A673 (cell line): Measurements from ENCODE around the gene C20orf204. TPM values are rescaled to one million over a fixed set of nuclear protein-coding genes. Genes with fewer than 3 reads are reported as not detected.

Source experiments
- BruUV-seq: library from RNA; stranded (reverse); fragments of 400-500 nt; replicated peaks from 2 replicates; lab custom pipeline; 2021; lab: Mats Ljungman, UMichigan
- CTCF ChIA-PET: fragments of 300-600 bp; sonication (Branson Sonifier 250); formaldehyde crosslinking; loops from one replicate; lab custom pipeline; 2022; ENCODE audit warnings: antibody characterized with exemption; lab: Charles Lee
- POLR2A ChIA-PET: fragments of 300-600 bp; sonication (Branson Sonifier 250); formaldehyde crosslinking; loops from one replicate; lab custom pipeline; 2022; ENCODE audit warnings: antibody characterized with exemption; ENCODE audit not compliant: low non-redundant PET; lab: Charles Lee
- DNase-seq: peaks from one replicate; pipeline ENCODE4 v3.0.0-alpha.2; 2015; ENCODE audit warnings: low spot score
- H3K27ac ChIP-seq: fragments of 200-600 bp; sonication (generic); 2 replicates; pipeline ENCODE4 v1.5.1; 2016; ENCODE audit warnings: mixed run types, low read depth, mild to moderate bottlenecking, mixed read lengths, antibody characterized with exemption, low read length; ENCODE audit not compliant: poor library complexity, severe bottlenecking
- H3K27me3 ChIP-seq: fragments of 200-600 bp; sonication (generic); replicated peaks from 2 replicates; pipeline ENCODE4 v1.6.1; 2017; ENCODE audit warnings: mixed run types, low read depth, mild to moderate bottlenecking, mixed read lengths, antibody characterized with exemption, low read length; ENCODE audit not compliant: insufficient read depth, poor library complexity
- H3K36me3 ChIP-seq: fragments of 200-600 bp; sonication (generic); 2 replicates; pipeline ENCODE4 v1.6.1; 2016; ENCODE audit warnings: mixed run types, mild to moderate bottlenecking, mixed read lengths, antibody characterized with exemption, low read length; ENCODE audit not compliant: insufficient read depth, poor library complexity, severe bottlenecking
- H3K4me1 ChIP-seq: fragments of 200-600 bp; sonication (generic); 2 replicates; pipeline ENCODE4 v1.6.1; 2017; ENCODE audit warnings: mixed run types, mild to moderate bottlenecking, mixed read lengths, antibody characterized with exemption, low read length; ENCODE audit not compliant: insufficient read depth, poor library complexity, severe bottlenecking
- H3K4me3 ChIP-seq: fragments of 200-600 bp; sonication (generic); 2 replicates; pipeline ENCODE4 v1.5.1; 2016; ENCODE audit warnings: low read depth, mixed run types, mild to moderate bottlenecking, mixed read lengths, low read length; ENCODE audit not compliant: poor library complexity, severe bottlenecking
- H3K9me3 ChIP-seq: fragments of 200-600 bp; sonication (generic); 2 replicates; pipeline ENCODE4 v1.6.1; 2016; ENCODE audit warnings: mixed run types, low read depth, mild to moderate bottlenecking, mixed read lengths, antibody characterized with exemption, low read length; ENCODE audit not compliant: poor library complexity, severe bottlenecking
- CTCF ChIP-seq: fragments of 300-800, 200-600 bp; sonication (generic); conservative IDR thresholded peaks from 2 replicates; pipeline ENCODE4 v1.5.1; 2017; ENCODE audit warnings: low read depth, mild to moderate bottlenecking, antibody characterized with exemption, low read length, moderate library complexity, mixed read lengths
- EZH2 ChIP-seq: fragments of 200-600 bp; sonication (generic); IDR thresholded peaks from 2 replicates; pipeline ENCODE4 v1.6.1; 2017; ENCODE audit warnings: borderline replicate concordance, low read depth, mild to moderate bottlenecking, mixed read lengths, antibody characterized with exemption, low read length; ENCODE audit not compliant: poor library complexity, severe bottlenecking
- intact Hi-C: fragments of 100-400 bp; cut with micrococcal nuclease; formaldehyde crosslinking; loops from one replicate; pipeline ENCODE4 v1.10.0; 2022; ENCODE audit not compliant: unreplicated experiment
- total RNA-seq: library from RNA; stranded (reverse); gene quantifications from 2 replicates; pipeline ENCODE4 v1.2.3, GENCODE V29; 2021

C20orf204 gene
- total RNA-seq, 1 experiment from 2014 or later = 2.5 TPM

DNA sequence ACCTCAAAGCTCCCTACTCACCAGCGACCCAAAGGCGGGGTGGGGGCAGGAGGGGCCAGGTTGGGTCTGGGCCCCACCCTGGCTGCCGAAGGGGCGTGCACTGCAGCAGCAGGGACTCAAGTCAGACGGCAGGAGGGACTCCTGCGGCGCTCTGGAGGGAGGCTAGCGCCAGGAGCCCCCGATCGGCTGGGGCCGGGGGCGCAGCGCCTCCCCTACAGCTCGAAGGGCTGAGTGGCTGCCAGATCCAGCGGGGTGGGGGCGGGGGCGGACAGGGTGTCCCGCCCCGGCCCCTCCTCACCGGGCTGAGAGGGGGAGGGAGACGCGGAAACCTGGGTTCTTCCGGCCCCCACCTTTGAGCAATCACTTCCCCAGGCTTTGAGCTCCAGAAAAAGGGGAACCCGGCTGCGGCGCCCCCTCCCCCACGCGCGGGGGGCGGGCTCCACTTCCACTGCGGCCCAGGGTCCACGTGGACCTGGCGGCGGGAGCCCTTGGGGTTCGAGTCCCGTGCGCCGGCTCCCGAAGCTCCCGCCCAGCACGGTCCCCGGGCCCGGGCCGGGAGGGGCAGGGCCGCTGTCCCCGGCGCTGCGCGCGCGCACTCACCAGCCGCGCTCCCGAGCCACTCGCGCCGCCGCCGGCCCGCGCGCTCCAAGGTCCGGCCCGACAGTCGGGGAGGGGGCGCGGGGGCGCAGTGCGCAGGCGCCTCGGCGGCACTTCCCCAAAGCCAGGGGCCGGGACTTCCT is 43.5 kb downstream of the C20orf204 start, which contains the start of gene RGS19:
Gene RGS19 (minus strand): TSS at position 246 of the 740 bp plus-strand sequence. CDS start 2,632 bp downstream, outside the sequence.
- Histone ChIP-seq H3K27ac (peak within 1 kb of the TSS; percentile 66), H3K36me3 (no peaks in the 10 kb centered on the region), H3K4me1 (peaks cover 24% of the 10 kb centered on the region), H3K27me3 (peaks cover 5% of the 10 kb centered on the region), H3K4me3 (peak within 1 kb of the TSS; percentile 82), H3K9me3 (no peaks in the 10 kb centered on the region)
- intact Hi-C loops = no loop called here
- POLR2A ChIA-PET = no interaction called here
- CTCF ChIA-PET = interaction anchor here (0.6 kb wide), 1 partner anchor 52 kb away, joined by 3 read pairs; no protein-coding TSS in a partner anchor
- TF ChIP-seq CTCF (no peak), EZH2 (no peak)
- no TSS peak for BruUV-seq
- DNase-seq = peak; percentile 71

- ChIA-PET CTCF (no interaction called here), POLR2A (no interaction called here)
- intact Hi-C loops = no loop called here
- peak within 1 kb of the TSS; percentile 82 for H3K4me3 ChIP-seq
- peak; percentile 52 for DNase-seq
- H3K9me3 ChIP-seq = no peaks in the 10 kb centered on the region
- BruUV-seq = no TSS peak
- peaks cover 24% of the 10 kb centered on the region for H3K4me1 ChIP-seq
- H3K27ac ChIP-seq = peak within 1 kb of the TSS; percentile 66
- H3K36me3 ChIP-seq = no peaks in the 10 kb centered on the region
- TF ChIP-seq EZH2 (no peak), CTCF (no peak)
- H3K27me3 ChIP-seq = peaks cover 13% of the 10 kb centered on the region
Observed at GRCh38 chr20:64080013-64080812, 44.2 kb downstream of the C20orf204 start, which contains the start of gene OPRL1. TSS of gene OPRL1 (plus strand) at chr20:64080082. CDS start at chr20:64092721, 12,639 bp downstream.

- BruUV-seq = no TSS peak
- CTCF ChIA-PET = no interaction called here
- H3K27ac ChIP-seq = no peak overlapping the region
Observed at GRCh38 chr20:64080813-64081623, 45.0 kb downstream of the C20orf204 start.

More at GRCh38 chr20:64080813-64081623, 45.0 kb downstream of the C20orf204 start:
- peaks cover 24% of the 10 kb centered on the region for H3K4me1 ChIP-seq
- intact Hi-C loops = no loop called here
- POLR2A ChIA-PET = no interaction called here
- peaks cover 15% of the 10 kb centered on the region for H3K27me3 ChIP-seq
- H3K36me3 ChIP-seq = no peaks in the 10 kb centered on the region
- DNase-seq = no peak
- TF ChIP-seq CTCF (no peak), EZH2 (no peak)
- H3K4me3 ChIP-seq = peak overlapping the region; percentile 82
- H3K9me3 ChIP-seq = no peaks in the 10 kb centered on the region
